ENCODE results near the gene HOXB1.
"Not testable (repeated sequence)": the region's sequence is repeated elsewhere in the genome, so short reads cannot be mapped to it uniquely, and the experiment has no call there.

The HOXB1 gene

DNA sequence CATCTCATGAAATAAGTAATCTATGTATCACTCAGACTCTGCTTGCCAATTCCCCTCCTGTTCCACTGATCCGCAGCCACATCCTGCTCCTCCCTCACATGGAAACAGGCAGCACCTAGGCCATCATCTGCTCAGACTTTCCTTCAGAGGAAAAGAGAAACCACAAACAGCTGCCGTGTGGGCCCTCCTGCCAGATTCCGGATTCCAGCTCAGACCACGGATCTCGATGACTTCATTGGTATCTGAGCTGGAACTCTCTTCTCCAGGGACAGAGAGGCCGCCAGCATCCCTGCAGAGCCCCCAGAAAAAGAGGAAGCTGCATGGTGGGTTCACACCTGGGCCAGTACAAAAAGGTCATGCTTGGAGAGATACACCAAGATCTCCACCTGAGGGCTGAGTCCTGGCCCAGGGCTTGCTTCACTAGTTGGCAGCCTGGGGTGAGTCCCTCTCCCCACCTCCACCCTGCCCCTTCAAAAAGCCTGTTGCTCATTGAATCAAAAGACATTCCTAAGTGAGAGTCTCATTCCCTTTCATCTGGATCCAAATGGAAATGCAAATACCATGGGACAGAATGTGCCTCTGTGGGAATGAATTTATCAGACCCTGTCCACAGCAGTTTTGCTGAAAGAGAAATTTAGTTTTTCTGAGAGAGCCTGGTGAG, 47.2 kb downstream of the HOXB1 start:
- Histone ChIP-seq H3K4me1 (ENCODE audit: insufficient read depth, low read length) (peaks cover 16% of the 10 kb centered on the region; the same call in 1 of the 2 replicates), H3K36me3 (ENCODE audit: insufficient read depth, low read length) (no peaks in the 10 kb centered on the region), H3K27ac (ENCODE audit: low read depth, low read length) (no peak overlapping the region), H3K9me3 (ENCODE audit: insufficient read depth, low read depth, low read length) (no peaks in the 10 kb centered on the region), H3K9ac (ENCODE audit: low read depth, low read length) (no peak overlapping the region), H3K27me3 (ENCODE audit: insufficient read depth, low read length) (peaks cover 19% of the 10 kb centered on the region), H3K4me3 (ENCODE audit: low read length) (no peak overlapping the region)
- WGBS = 69% methylated on average over 6 of the region's 6 CpGs

DNA sequence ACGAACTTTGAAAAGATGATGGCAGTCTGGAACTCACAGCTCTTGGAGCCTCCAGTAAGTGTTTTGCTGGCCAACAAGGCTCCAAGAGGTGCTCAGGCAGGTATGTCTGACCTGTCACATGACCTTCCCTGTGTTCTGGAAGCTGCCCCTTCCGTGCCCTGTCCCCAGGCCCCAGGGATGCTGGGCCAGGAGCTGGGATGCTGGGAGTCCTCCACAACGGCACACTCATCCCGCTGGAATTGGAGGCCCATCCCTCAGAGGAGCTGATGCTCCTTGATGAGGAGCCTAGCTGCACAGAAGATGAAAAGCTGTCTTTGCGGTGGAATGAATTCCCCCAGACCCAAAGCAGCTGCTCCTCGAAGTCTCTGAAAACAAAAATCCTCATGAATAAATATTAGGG, 47.8 kb downstream of the HOXB1 start:
- Histone ChIP-seq H3K4me3 (ENCODE audit: low read length) (no peak overlapping the region), H3K9me3 (ENCODE audit: insufficient read depth, low read depth, low read length) (no peaks in the 10 kb centered on the region), H3K27ac (ENCODE audit: low read depth, low read length) (no peak overlapping the region), H3K36me3 (ENCODE audit: insufficient read depth, low read length) (no peaks in the 10 kb centered on the region), H3K4me1 (ENCODE audit: insufficient read depth, low read length) (peaks cover 16% of the 10 kb centered on the region; the same call in 1 of the 2 replicates), H3K9ac (ENCODE audit: low read depth, low read length) (no peak overlapping the region), H3K27me3 (ENCODE audit: insufficient read depth, low read length) (peaks cover 13% of the 10 kb centered on the region)
- WGBS = 87% methylated on average over 5 of the region's 6 CpGs

DNA sequence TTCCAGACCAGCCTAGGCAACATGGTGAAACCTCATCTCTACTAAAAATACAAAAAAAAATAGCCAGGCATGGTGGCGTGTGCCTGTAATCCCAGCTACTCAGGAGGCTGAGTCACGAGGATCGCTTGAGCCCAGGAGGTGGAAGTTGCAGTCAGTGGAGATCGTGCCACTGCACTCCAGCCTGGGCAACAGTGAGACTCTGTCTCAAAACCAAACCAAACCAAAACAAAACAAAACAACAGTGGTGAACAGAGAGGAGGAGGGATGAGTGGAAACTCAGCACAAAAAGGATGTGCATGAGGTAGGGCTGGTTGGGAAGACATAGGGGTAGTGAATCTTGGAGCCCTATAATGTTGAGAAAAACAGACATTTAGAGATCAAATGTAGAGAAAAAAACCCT, 48.5 kb downstream of the HOXB1 start:
- H3K9me3 ChIP-seq (ENCODE audit: insufficient read depth, low read depth, low read length); H3K27ac ChIP-seq (ENCODE audit: low read depth, low read length); H3K9ac ChIP-seq (ENCODE audit: low read depth, low read length); H3K36me3 ChIP-seq (ENCODE audit: insufficient read depth, low read length); H3K4me3 ChIP-seq (ENCODE audit: low read length): not testable (repeated sequence)
- peaks cover 16% of the 10 kb centered on the region; the same call in 1 of the 2 replicates for H3K4me1 ChIP-seq (ENCODE audit: insufficient read depth, low read length)
- H3K27me3 ChIP-seq (ENCODE audit: insufficient read depth, low read length) = peaks cover 12% of the 10 kb centered on the region
- 90% methylated on average over 4 of the region's 4 CpGs for WGBS

DNA sequence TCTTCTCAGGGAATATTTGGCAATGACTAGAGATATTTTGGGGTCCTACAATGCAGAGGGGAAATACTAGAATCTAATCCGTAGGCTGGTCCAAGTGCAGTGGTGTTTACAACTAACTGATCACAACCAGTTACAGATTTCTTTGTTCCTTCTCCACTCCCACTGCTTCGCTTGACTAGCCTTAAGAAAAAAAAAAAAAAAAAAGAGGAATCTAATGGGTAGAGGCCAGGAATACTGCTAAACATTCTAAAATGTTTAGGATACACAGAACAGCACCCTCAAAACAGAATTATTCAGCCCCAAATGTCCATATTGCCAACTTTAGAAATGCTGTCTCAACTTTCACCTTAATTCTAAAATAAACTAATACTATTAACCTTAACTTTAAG, 51.8 kb downstream of the HOXB1 start:
- WGBS = 88% methylated on average over 1 of the region's 2 CpGs
- Histone ChIP-seq H3K27me3 (ENCODE audit: insufficient read depth, low read length) (peaks cover 7% of the 10 kb centered on the region), H3K4me1 (ENCODE audit: insufficient read depth, low read length) (peaks cover 10% of the 10 kb centered on the region; the same call in 1 of the 2 replicates), H3K9ac (ENCODE audit: low read depth, low read length) (no peak overlapping the region), H3K9me3 (ENCODE audit: insufficient read depth, low read depth, low read length) (no peaks in the 10 kb centered on the region), H3K27ac (ENCODE audit: low read depth, low read length) (no peak overlapping the region), H3K36me3 (ENCODE audit: insufficient read depth, low read length) (no peaks in the 10 kb centered on the region), H3K4me3 (ENCODE audit: low read length) (no peak overlapping the region)
